Caki2 (cell line): Measurements from ENCODE around the gene ENO4. TPM values are rescaled to one million over a fixed set of nuclear protein-coding genes. Genes with fewer than 3 reads are reported as not detected.

Experiments
- DNase-seq: peaks from one replicate; pipeline ENCODE4 v3.0.0-alpha.2; 2015; ENCODE audit warnings: low read depth
- in situ Hi-C: cut with HindIII; loops from 2 replicates; pipeline ENCODE4 v1.10.0; 2016; ENCODE audit warnings: low sequenced_read_pairs, low pct_unique_long_range_greater_than_20kb, mixed read lengths
- total RNA-seq: library from RNA; depleted of rRNA; stranded (reverse); fragments of >200 nt; shearing (Covaris generic); gene quantifications from 2 replicates; pipeline ENCODE4 v1.2.3, GENCODE V29; 2014; ENCODE audit warnings: low replicate concordance

ENO4 gene
- total RNA-seq, 1 experiment from 2014 or later, result 0.07 TPM

DNA sequence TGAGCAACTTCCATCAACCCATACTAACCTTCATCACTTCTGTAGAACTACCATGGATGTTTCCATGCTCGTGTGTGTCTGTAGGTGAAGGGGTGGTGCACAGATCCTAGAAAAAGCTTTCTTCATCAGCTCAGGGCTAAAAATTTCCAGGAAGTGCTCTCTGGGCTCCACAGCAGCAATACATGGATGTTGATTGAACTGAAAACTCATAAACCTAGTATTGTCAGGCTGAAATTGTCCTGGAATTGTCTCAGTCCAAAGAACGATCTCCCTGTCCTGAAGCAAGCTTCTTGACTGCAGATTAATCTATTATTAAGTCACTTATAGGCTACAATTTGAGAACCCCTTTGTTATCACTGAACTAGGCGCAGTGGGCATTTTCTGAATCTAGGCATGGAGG is 39.8 kb downstream of the ENO4 start:
- in situ Hi-C loops, result no loop called here
- no peak for DNase-seq

DNA sequence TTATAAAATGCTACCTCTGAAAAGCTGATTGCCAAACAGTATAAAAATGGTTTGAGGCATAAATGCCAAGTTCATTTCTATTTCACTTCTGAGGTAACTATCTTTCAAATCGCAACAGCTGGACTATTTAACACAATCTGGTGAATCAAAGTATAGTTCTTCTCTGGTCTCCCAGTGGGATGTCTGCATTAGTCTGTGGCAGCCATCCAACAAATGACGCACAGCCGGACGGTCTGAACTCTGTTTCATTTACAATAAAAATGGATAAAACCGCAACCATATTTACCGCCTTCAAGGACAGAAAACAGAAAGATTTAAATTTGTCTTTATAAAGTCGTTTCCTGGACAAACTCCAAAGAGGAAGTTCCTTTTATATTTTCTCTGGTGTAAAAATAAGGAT is 41.9 kb downstream of the ENO4 start:
- in situ Hi-C loops, result no loop called here
- DNase-seq, result no peak

- DNase-seq, result no peak
- in situ Hi-C loops, result no loop called here
These were observed 43.8 kb downstream of the ENO4 start for GRCh38 chr10:116892907-116893685.

GRCh38 chr10:116893686-116894037 is 44.4 kb downstream of the ENO4 start:
- no peak for DNase-seq
- in situ Hi-C loops, result no loop called here

GRCh38 chr10:116899626-116900025 is 50.3 kb downstream of the ENO4 start:
- DNase-seq, result peak; percentile 58
- in situ Hi-C loops, result no loop called here

- DNase-seq, result no peak
- in situ Hi-C loops, result no loop called here
These were observed 56.5 kb downstream of the ENO4 start for GRCh38 chr10:116905845-116906210.

- in situ Hi-C loops, result no loop called here
- DNase-seq, result no peak
These were observed 58.1 kb downstream of the ENO4 start for GRCh38 chr10:116907245-116907987.

DNA sequence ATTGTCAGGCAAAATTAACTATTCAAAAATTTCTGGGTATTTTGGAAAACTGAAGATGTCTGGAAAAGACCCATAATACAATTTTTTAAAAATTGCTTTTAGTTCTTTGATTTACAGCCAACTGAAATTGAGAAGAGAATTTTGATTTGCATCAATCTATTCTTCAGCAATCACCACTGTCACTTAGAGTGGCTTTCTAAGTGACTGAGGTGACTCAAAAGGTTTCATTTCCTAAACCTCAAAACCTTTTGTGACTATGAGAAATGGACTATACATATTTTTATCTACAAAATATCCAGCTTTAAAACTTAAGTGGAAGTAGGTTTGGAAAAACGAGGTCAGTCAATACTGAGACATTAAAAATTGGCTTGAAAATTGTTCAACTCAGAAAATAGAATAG is 60.0 kb downstream of the ENO4 start:
- in situ Hi-C loops, result no loop called here

DNA sequence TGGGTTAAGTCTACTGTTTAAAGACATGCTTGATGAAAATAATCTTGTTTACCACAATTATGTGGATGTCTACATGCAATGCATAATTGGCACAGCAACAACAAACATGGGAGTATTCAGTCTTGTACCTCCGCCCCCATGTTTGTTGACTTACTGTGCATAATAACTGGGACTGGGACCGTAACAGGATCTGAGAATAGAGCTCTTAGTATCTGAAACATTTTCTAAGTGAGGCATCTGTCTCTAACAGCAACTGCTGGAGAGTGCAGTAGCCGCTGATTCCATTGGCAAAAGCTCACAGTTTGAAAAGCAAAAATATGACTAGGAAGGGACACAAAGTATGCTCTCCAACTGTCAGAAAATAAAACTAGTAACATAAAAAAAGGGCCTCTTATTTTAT is 61.6 kb downstream of the ENO4 start:
- in situ Hi-C loops, result no loop called here
- no peak for DNase-seq

More for the DNA sequence above, 60.0 kb downstream of the ENO4 start:
- DNase-seq, result no peak

- no peak for DNase-seq
- in situ Hi-C loops, result no loop called here
These were observed 62.9 kb downstream of the ENO4 start for GRCh38 chr10:116912162-116912561.

GRCh38 chr10:116913695-116914094 is 64.4 kb downstream of the ENO4 start:
- in situ Hi-C loops, result no loop called here
- no peak for DNase-seq

DNA sequence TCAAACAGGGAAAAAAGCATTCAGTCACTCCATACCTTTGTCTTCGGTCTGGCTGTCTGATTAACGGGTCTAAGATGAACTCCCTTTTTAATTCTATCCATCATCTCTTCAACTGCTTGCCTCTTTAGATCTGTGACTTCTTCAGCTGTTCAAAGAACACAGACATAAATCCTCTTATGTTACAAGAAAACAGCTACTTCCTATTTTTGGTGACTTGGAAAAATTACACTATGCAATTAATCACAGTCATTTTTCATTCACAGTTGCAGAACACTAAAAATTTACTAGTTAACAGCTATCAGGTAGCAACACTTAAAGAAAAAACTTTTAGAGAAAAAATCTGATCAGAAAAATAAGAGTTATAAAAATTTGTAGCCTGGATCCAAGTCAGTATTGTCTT is 66.0 kb downstream of the ENO4 start:
- in situ Hi-C loops, result no loop called here
- no peak for DNase-seq

- in situ Hi-C loops, result no loop called here
- no peak for DNase-seq
These were observed 68.2 kb downstream of the ENO4 start for GRCh38 chr10:116917481-116917880.

GRCh38 chr10:116918583-116918982 is 69.3 kb downstream of the ENO4 start:
- no peak for DNase-seq
- in situ Hi-C loops, result no loop called here

DNA sequence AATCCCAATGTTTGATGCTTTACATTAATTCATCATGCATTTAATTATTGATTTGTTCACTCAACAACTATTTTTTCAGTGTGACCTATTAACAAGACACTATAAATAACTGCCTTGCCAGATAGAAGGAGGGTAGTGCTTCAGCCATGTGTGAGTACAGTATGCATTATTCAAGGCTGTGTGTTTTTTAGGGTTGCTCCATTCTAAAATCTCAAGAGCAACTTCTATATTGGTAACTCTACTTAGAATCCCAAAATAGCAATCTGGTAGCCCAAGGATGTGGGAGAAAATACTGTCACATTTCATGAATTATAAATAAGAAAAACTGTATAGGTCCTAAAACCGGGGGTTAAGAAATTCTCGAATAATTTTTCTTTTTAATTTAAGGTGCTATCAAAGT is 69.9 kb downstream of the ENO4 start:
- no peak for DNase-seq
- in situ Hi-C loops, result no loop called here

DNA sequence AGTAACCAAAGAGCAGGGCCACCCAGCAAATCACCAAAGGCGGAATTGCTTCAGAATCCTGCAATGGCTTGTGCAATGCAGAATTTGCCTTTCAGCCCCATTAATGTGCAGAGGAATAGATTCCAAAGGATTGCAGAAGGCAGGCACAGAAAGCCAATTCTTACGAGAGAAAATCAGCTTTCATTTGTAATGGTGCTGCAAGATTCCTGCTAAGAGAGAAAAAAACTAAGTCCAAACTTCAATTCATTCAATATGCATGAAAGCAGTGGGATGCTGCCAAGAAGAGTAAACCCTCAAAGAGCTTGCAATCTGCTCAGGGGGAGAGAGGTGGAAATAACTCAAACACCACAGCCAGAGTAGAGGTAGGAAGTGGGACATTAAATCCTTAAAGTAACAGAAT is 70.4 kb downstream of the ENO4 start:
- in situ Hi-C loops, result no loop called here
- no peak for DNase-seq

DNA sequence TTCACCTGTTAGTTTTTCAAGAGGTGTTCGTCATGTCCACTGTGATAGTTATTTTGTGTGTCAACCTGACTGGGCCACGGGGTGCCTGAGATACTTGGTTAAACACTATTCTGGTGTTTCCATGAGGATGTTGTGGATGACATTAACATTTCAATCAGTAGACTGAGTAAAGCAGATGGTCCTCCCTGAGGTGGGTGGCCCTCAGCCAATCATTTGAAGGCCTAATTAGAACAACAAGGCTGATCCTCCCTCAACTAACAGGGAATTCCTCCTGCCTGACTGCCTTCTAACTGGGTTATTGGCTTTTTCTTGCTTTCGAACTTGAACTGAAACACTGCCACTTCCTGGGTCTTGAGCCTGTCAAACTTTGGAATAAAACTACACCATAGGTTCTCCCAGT is 75.8 kb downstream of the ENO4 start:
- no peak for DNase-seq
- in situ Hi-C loops, result no loop called here

DNA sequence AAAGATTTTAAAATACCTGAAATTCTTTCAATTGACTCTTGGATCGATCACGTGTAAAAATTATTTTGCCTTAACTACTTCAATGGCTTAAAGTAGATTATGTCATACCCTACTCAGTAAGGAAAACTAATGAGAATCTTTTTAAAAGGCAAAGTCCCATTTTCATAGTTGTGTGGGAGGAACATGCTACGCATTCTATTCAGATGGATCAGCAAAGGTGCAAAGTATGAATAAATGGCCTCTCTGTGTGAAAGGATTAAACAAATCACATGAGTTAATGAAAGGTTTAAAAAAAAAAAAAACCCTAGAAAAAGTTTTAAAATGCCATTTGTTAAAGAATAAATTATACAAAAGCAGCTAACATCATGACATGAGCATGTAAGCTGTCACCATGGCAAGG is 77.1 kb downstream of the ENO4 start:
- in situ Hi-C loops, result no loop called here
- DNase-seq, result no peak

DNA sequence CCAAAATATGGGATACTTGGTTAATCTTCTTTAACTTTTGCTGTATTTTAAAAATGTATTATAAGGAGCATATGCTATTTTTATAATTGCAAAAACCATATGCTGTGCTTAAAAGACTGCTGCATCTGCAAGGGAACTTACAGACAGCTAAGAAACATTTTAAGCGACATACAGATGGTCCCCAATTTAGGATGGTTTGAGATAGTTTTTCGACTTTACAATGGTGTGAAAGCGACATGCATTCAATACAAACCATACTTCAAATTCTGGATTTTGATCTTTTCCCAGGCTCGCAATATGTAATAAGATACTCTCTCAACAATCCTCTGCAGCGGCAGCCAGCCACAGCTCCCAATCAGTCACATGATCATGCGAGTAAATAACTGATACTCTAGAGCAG is 82.5 kb downstream of the ENO4 start:
- in situ Hi-C loops, result no loop called here
- DNase-seq, result no peak
